H9 (cell line): Measurements from ENCODE around the gene PRKACG. TPM values are rescaled to one million over a fixed set of nuclear protein-coding genes. Genes with fewer than 3 reads are reported as not detected.

ENCODE experiments used
- DNase-seq: peaks from one replicate; pipeline ENCODE4 v3.0.0-alpha.2; 2017
- H2AFZ ChIP-seq: one replicate; pipeline ENCODE4 v1.6.1; 2013; ENCODE audit warnings: mild to moderate bottlenecking, low read length, control low read depth, moderate library complexity
- H2AK5ac ChIP-seq: 2 replicates; pipeline ENCODE4 v1.6.1; 2013; ENCODE audit warnings: low read length, control low read depth, mixed read lengths; ENCODE audit not compliant: insufficient read length
- H2BK120ac ChIP-seq: one replicate; pipeline ENCODE4 v1.6.1; 2013; ENCODE audit warnings: low read depth, mild to moderate bottlenecking, low read length, control low read depth, inconsistent platforms; ENCODE audit not compliant: poor library complexity, severe bottlenecking
- H2BK12ac ChIP-seq: 2 replicates; pipeline ENCODE4 v1.6.1; 2013; ENCODE audit warnings: low read length, control low read depth, mixed read lengths, low read depth; ENCODE audit not compliant: insufficient read length
- H2BK15ac ChIP-seq: 2 replicates; pipeline ENCODE4 v1.6.1; 2013; ENCODE audit warnings: low read depth, low read length, control low read depth
- H2BK20ac ChIP-seq: one replicate; pipeline ENCODE4 v1.6.1; 2013; ENCODE audit warnings: low read depth, mild to moderate bottlenecking, low read length, control low read depth, inconsistent platforms; ENCODE audit not compliant: poor library complexity, severe bottlenecking
- H2BK5ac ChIP-seq: 2 replicates; pipeline ENCODE4 v1.6.1; 2013; ENCODE audit warnings: low read length, control low read depth, mixed read lengths; ENCODE audit not compliant: insufficient read length
- H3K14ac ChIP-seq: 2 replicates; pipeline ENCODE4 v1.6.1; 2013; ENCODE audit warnings: low read length, control low read depth; ENCODE audit not compliant: insufficient read depth
- H3K18ac ChIP-seq: 2 replicates; pipeline ENCODE4 v1.6.1; 2013; ENCODE audit warnings: low read depth, mild to moderate bottlenecking, mixed read lengths, low read length, control low read depth; ENCODE audit not compliant: insufficient read length
- H3K23ac ChIP-seq: 2 replicates; pipeline ENCODE4 v1.6.1; 2013; ENCODE audit warnings: low read length, control low read depth, mixed read lengths, low read depth; ENCODE audit not compliant: insufficient read length
- H3K23me2 ChIP-seq: 2 replicates; pipeline ENCODE4 v1.6.1; 2013; ENCODE audit warnings: low read depth, mild to moderate bottlenecking, mixed read lengths, low read length, control low read depth; ENCODE audit not compliant: insufficient read length, poor library complexity, severe bottlenecking
- H3K27ac ChIP-seq: 2 replicates; pipeline ENCODE4 v1.5.1; 2013; ENCODE audit warnings: low read length, control low read depth, mixed read lengths, low read depth; ENCODE audit not compliant: insufficient read length
- H3K27me3 ChIP-seq: 2 replicates; pipeline ENCODE4 v1.6.1; 2013; ENCODE audit warnings: low read length, control low read depth, inconsistent platforms; ENCODE audit not compliant: insufficient read depth
- H3K4ac ChIP-seq: 2 replicates; pipeline ENCODE4 v1.6.1; 2013; ENCODE audit warnings: low read depth, mild to moderate bottlenecking, control low read depth, inconsistent platforms, low read length, moderate library complexity
- H3K4me1 ChIP-seq: 2 replicates; pipeline ENCODE4 v1.6.1; 2013; ENCODE audit warnings: low read length, control low read depth, inconsistent platforms; ENCODE audit not compliant: insufficient read depth
- H3K4me2 ChIP-seq: 2 replicates; pipeline ENCODE4 v1.6.1; 2013; ENCODE audit warnings: low read length, control low read depth, mixed read lengths; ENCODE audit not compliant: insufficient read length, insufficient read depth
- H3K56ac ChIP-seq: 2 replicates; pipeline ENCODE4 v1.6.1; 2013; ENCODE audit warnings: low read depth, mild to moderate bottlenecking, mixed read lengths, low read length, control low read depth; ENCODE audit not compliant: insufficient read length
- H3K79me1 ChIP-seq: 2 replicates; pipeline ENCODE4 v1.6.1; 2013; ENCODE audit warnings: low read depth, mild to moderate bottlenecking, moderate library complexity, low read length, control low read depth, inconsistent platforms; ENCODE audit not compliant: insufficient read depth, poor library complexity, severe bottlenecking
- H3K79me2 ChIP-seq: 2 replicates; pipeline ENCODE4 v1.6.1; 2013; ENCODE audit warnings: low read length, control low read depth, inconsistent platforms; ENCODE audit not compliant: insufficient read depth
- H3K9ac ChIP-seq: 2 replicates; pipeline ENCODE4 v1.6.1; 2013; ENCODE audit warnings: low read length, control low read depth, mixed read lengths; ENCODE audit not compliant: insufficient read length; ENCODE audit errors: extremely low read depth
- H3K9me3 ChIP-seq: one replicate; pipeline ENCODE4 v1.6.1; 2013; ENCODE audit warnings: low read depth, low read length, inconsistent platforms; ENCODE audit not compliant: control insufficient read depth
- H3T11ph ChIP-seq: one replicate; pipeline ENCODE4 v1.6.1; 2013; ENCODE audit warnings: mild to moderate bottlenecking, low read length, control low read depth, inconsistent platforms
- H4K20me1 ChIP-seq: one replicate; pipeline ENCODE4 v1.6.1; 2013; ENCODE audit not compliant: control insufficient read depth, insufficient read length, insufficient read depth
- H4K5ac ChIP-seq: 2 replicates; pipeline ENCODE4 v1.6.1; 2013; ENCODE audit warnings: low read depth, mild to moderate bottlenecking, mixed read lengths, low read length, control low read depth; ENCODE audit not compliant: insufficient read length
- H4K8ac ChIP-seq: replicated peaks from 2 replicates; pipeline ENCODE4 v1.6.1; 2013; ENCODE audit warnings: low read length, control low read depth, mixed read lengths, low read depth; ENCODE audit not compliant: insufficient read length
- H4K91ac ChIP-seq: 2 replicates; pipeline ENCODE4 v1.6.1; 2013; ENCODE audit warnings: low read depth, mild to moderate bottlenecking, moderate library complexity, mixed read lengths, low read length, control low read depth; ENCODE audit not compliant: insufficient read length
- H3K27ac Mint-ChIP-seq, 3 experiments: 2 replicates in 2 of 3; 3 replicates in 1 of 3; pipeline ENCODE4 v1.8.0; 2020 to 2021; ENCODE audit warnings: mixed read lengths in 3 of 3, mild to moderate bottlenecking in 1 of 3, moderate library complexity in 1 of 3
- H3K27me3 Mint-ChIP-seq: 2 replicates; pipeline ENCODE4 v1.8.0; 2021; ENCODE audit warnings: low read depth, mild to moderate bottlenecking, moderate library complexity, mixed read lengths
- H3K36me3 Mint-ChIP-seq, 3 experiments: 2 replicates in 2 of 3; 3 replicates in 1 of 3; pipeline ENCODE4 v1.8.0; 2020 to 2021; ENCODE audit warnings: low read depth in 3 of 3, mixed read lengths in 3 of 3; ENCODE audit not compliant: insufficient read depth in 1 of 3
- H3K4me1 Mint-ChIP-seq, 2 experiments: 2 replicates each; pipeline ENCODE4 v1.8.0; 2020; ENCODE audit warnings: mixed read lengths in 2 of 2
- H3K4me3 Mint-ChIP-seq, 2 experiments: 2 replicates in 1 of 2; 3 replicates in 1 of 2; pipeline ENCODE4 v1.8.0; 2020 to 2021; ENCODE audit warnings: mild to moderate bottlenecking in 2 of 2, mixed read lengths in 2 of 2, moderate library complexity in 1 of 2
- H3K9me3 Mint-ChIP-seq, 2 experiments: 2 replicates in 1 of 2; 3 replicates in 1 of 2; pipeline ENCODE4 v1.8.0; 2020; ENCODE audit warnings: mild to moderate bottlenecking in 2 of 2, mixed read lengths in 2 of 2, moderate library complexity in 1 of 2
- CTCF ChIP-seq: fragments of 200-600 bp; sonication (generic); conservative IDR thresholded peaks from 3 replicates; pipeline ENCODE4 v1.8.0; 2021; ENCODE audit warnings: antibody characterized with exemption, mild to moderate bottlenecking
- WGBS: extraction: QIAGEN DNeasy Blood & Tissue Kit; methylation state at CpG from one replicate; pipeline ENCODE4 v1.1.7; 2013; ENCODE audit warnings: missing lambda C conversion rate, low lambda C conversion rate, mixed read lengths; ENCODE audit not compliant: insufficient read length; ENCODE audit errors: extremely low coverage; 5-methylcytosine and 5-hydroxymethylcytosine counted together
- total RNA-seq: library from RNA; stranded (reverse); gene quantifications from 2 replicates; pipeline ENCODE4 v1.2.1, GENCODE V29; 2021

Gene PRKACG
- total RNA-seq, 1 experiment from 2014 or later, result not detected

DNA sequence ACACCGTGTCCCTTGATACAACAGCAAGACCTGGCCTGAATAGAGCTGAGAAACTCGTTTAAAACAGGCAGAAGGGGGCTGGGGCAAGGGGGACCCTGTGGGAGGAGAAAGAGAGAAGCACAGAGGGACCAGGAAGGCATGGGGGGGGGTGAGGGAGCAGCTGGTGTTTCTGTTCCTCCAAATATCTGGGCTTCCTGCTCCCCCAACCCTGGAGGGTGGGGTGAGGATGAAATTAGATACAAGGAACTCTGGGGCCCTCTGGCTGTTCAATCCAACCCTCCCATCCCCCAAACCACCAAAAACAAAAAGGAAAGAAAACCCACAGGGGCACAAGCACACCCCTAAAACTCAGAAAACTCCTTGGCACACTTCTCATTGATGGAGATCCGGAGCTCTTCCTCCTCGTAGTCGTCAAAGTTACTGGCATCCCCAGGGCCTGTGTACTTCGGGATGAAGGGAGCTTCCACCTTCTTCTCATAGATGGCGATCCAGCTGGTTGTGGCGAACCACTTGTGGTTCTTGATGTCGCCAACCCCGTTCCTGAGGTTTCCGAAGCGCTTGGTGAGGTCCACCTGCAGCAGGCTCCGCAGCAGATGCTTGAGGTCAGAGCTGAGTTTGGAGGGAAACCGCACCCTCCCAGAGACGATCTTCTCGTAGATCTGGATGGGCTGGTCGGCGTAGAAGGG lies 1.1 kb downstream of the PRKACG start:
- Histone ChIP-seq H3K23me2 (no peaks in the 10 kb centered on the region), H3K14ac (no peak overlapping the region), H3K18ac (no peak overlapping the region), H2BK15ac (no peak overlapping the region), H3K79me1 (no peaks in the 10 kb centered on the region), H2BK20ac (no peak overlapping the region), H3K79me2 (no peaks in the 10 kb centered on the region), H2BK120ac (no peak overlapping the region), H3K56ac (no peak overlapping the region), H3K23ac (no peak overlapping the region), H2AK5ac (no peak overlapping the region), H2BK12ac (no peak overlapping the region), H3K4me2 (no peak overlapping the region), H4K8ac (no peak overlapping the region), H3K27ac (no peak overlapping the region), H3K9ac (no peak overlapping the region), H2BK5ac (no peak overlapping the region), H3K27me3 (no peaks in the 10 kb centered on the region), H3K9me3 (no peaks in the 10 kb centered on the region), H2AFZ (no peak overlapping the region), H3T11ph (no peak overlapping the region), H3K4me1 (peaks cover 3% of the 10 kb centered on the region; the same call in 1 of the 2 replicates), H3K4ac (no peak overlapping the region), H4K5ac (no peak overlapping the region), H4K91ac (no peak overlapping the region), H4K20me1 (no peaks in the 10 kb centered on the region)
- no CpG with 5 or more reads among the region's 18 CpGs for WGBS
- Mint-ChIP-seq H3K4me1 (peaks cover 18 to 33% of the 10 kb centered on the region in 2 experiments), H3K4me3 (no peak overlapping the region), H3K27me3 (no peaks in the 10 kb centered on the region; the same call in 1 of the 2 replicates), H3K36me3 (peaks cover 0 to 18% (median 3%) of the 10 kb centered on the region in 3 experiments; a peak in 3 of 7 replicates), H3K9me3 (peaks cover 3 to 13% of the 10 kb centered on the region in 2 experiments), H3K27ac (no peak overlapping the region)
- TF ChIP-seq CTCF, result no peak
- DNase-seq, result no peak
